ENCODE results near the gene C8A.

The C8A gene

GRCh38 chr1:56838759-56839158, 15.8 kb upstream of the C8A start:
- no peak for DNase-seq

- DNase-seq, result peak; percentile 29
Measured at GRCh38 chr1:56843544-56843943, 11.1 kb upstream of the C8A start.

- peak; percentile 61 for DNase-seq
Measured at GRCh38 chr1:56844545-56845136, 10.0 kb upstream of the C8A start.

- DNase-seq, result no peak
Measured at GRCh38 chr1:56845343-56845742, 9.3 kb upstream of the C8A start.

GRCh38 chr1:56849750-56850149, 4.8 kb upstream of the C8A start:
- DNase-seq, result no peak

GRCh38 chr1:56850411-56850810, 4.2 kb upstream of the C8A start:
- no peak for DNase-seq

GRCh38 chr1:56850922-56851321, 3.7 kb upstream of the C8A start:
- no peak for DNase-seq

GRCh38 chr1:56852476-56852875, 2.1 kb upstream of the C8A start:
- no peak for DNase-seq

GRCh38 chr1:56855190-56855589, 593 bp downstream of the C8A start:
- no peak for DNase-seq

- no peak for DNase-seq
Measured at GRCh38 chr1:56856186-56856585, 1.6 kb downstream of the C8A start.

- no peak for DNase-seq
Measured at GRCh38 chr1:56859287-56859686, 4.7 kb downstream of the C8A start.

GRCh38 chr1:56863265-56863992, 8.8 kb downstream of the C8A start:
- DNase-seq, result no peak

- no peak for DNase-seq
Measured at GRCh38 chr1:56864430-56864829, 9.8 kb downstream of the C8A start.

GRCh38 chr1:56866656-56867055, 12.1 kb downstream of the C8A start:
- DNase-seq, result no peak

- no peak for DNase-seq
Measured at GRCh38 chr1:56867491-56867890, 12.9 kb downstream of the C8A start.

GRCh38 chr1:56868761-56869160, 14.2 kb downstream of the C8A start:
- DNase-seq, result no peak

- no peak for DNase-seq
Measured at GRCh38 chr1:56872597-56872996, 18.0 kb downstream of the C8A start.

- no peak for DNase-seq
Measured at GRCh38 chr1:56873213-56873612, 18.6 kb downstream of the C8A start.

GRCh38 chr1:56874689-56875088, 20.1 kb downstream of the C8A start:
- DNase-seq, result no peak

GRCh38 chr1:56877973-56878372, 23.4 kb downstream of the C8A start:
- no peak for DNase-seq

GRCh38 chr1:56880774-56881173, 26.2 kb downstream of the C8A start:
- DNase-seq, result no peak

- DNase-seq, result no peak
Measured at GRCh38 chr1:56881417-56881816, 26.8 kb downstream of the C8A start.

- no peak for DNase-seq
Measured at GRCh38 chr1:56890229-56890628, 35.6 kb downstream of the C8A start.

- no peak for DNase-seq
Measured at GRCh38 chr1:56894014-56894413, 39.4 kb downstream of the C8A start.

Measured in NCI-H82 (cell line).